Ovary (tissue), 9 donors: ENCODE results near the gene HOXC12. TPM values are rescaled to one million over a fixed set of nuclear protein-coding genes. Genes with fewer than 3 reads are reported as not detected.

Experiments
- DNase-seq, 5 donors: peaks; one replicate each; pipeline ENCODE4 v3.0.0-alpha.2; 2019 to 2020
- H3K27ac ChIP-seq, 2 donors: fragments of 200-600 bp; one replicate each; pipeline versions ENCODE4 v1.5.1 to v1.8.0; 2019 to 2022
- H3K27me3 ChIP-seq: fragments of 200-600 bp; one replicate; pipeline ENCODE4 v1.8.0; 2022
- H3K36me3 ChIP-seq: fragments of 200-600 bp; sonication (generic); one replicate; pipeline ENCODE4 v1.5.1; 2019
- H3K4me1 ChIP-seq: one replicate; pipeline ENCODE4 v1.8.1; 2013; ENCODE audit warnings: mild to moderate bottlenecking, moderate library complexity; ENCODE audit not compliant: insufficient read depth
- H3K4me3 ChIP-seq: fragments of 200-600 bp; sonication (generic); one replicate; pipeline ENCODE4 v1.5.1; 2017
- H3K9me3 ChIP-seq, 2 donors: fragments of 200-600 bp in 1 of 2; sonication (generic) in 1 of 2; one replicate each; pipeline versions ENCODE4 v1.5.1 to v1.8.1; 2013 to 2019; ENCODE audit warnings: mild to moderate bottlenecking in 1 of 2, moderate library complexity in 1 of 2
- CTCF ChIP-seq, 3 donors: fragments of 450-650 bp in 2 of 3; fragments of 200-600 bp in 1 of 3; IDR thresholded peaks; one replicate each; pipeline versions ENCODE4 v1.5.1 to v1.8.0; 2016 to 2022; ENCODE audit warnings: antibody characterized with exemption in 3 of 3, mild to moderate bottlenecking in 1 of 3
- EP300 ChIP-seq: sonication (generic); formaldehyde crosslinking; IDR thresholded peaks from one replicate; pipeline ENCODE4 v1.6.1; 2017; ENCODE audit warnings: antibody characterized with exemption
- POLR2A ChIP-seq: fragments of 450-650 bp; IDR thresholded peaks from one replicate; pipeline ENCODE4 v1.6.1; 2017; ENCODE audit warnings: antibody characterized with exemption, mild to moderate bottlenecking, moderate library complexity
- WGBS, 3 donors: extraction: QIAGEN DNeasy Blood & Tissue Kit in 1 of 3; methylation state at CpG; one replicate each; pipeline versions ENCODE4 v1.1.5 to v1.1.7; 2013 to 2017; 5-methylcytosine and 5-hydroxymethylcytosine counted together
- intact Hi-C, 4 donors: fragments of 100-400 bp; cut with DNase I; formaldehyde crosslinking; loops; one replicate each; pipeline versions ENCODE4 v1.11.0 to v1.15.1; 2022 to 2023
- polyA plus RNA-seq, 2 donors: library from polyadenylated mRNA; stranded (reverse); fragments of 200-250 nt in 1 of 2; fragments of 350-450 nt in 1 of 2; fragmentation: Illumina TruSeq in 1 of 2; extraction: RNeasy Lipid Tissue Mini Kit (QIAGEN cat#74804) in 1 of 2; gene quantifications; one replicate each; pipeline ENCODE4 v1.2.3, GENCODE V29; 2013 to 2014
- total RNA-seq, 7 donors: library from RNA; depleted of rRNA in 2 of 7; stranded (reverse); fragments of >200 nt in 2 of 7; fragmentation: NEBNext Ultra II Directional in 3 of 7; extraction: Animal tissue kit (Norgen Biotek cat#: 25700) in 3 of 7; gene quantifications; one replicate each; pipeline versions ENCODE4 v1.1.0 to v1.2.4, GENCODE V29; 2016 to 2023
- donor health status: DM: no; HTN: no; CAD: no; lungs with moderate emphysema.
- donor health status: DM: no; HTN: no; CAD: no.
- donor health status: Bipolar disorder and iron deficiency.
- donor health status: DM: yes; HTN: yes; CAD: no.
- donor health status: DM: no; HTN: no; CAD: no.
- donor health status: DM: yes; HTN: yes; CAD: no.

The HOXC12 gene
- total and polyA plus RNA-seq, 9 donors: not detected

GRCh38 chr12:53978477-53979356 lies 24.0 kb downstream of the HOXC12 start:
- Histone ChIP-seq H3K4me3 (no peak overlapping the region), H3K27me3 (no peaks in the 10 kb centered on the region), H3K9me3 (no peaks in the 10 kb centered on the region), H3K36me3 (no peaks in the 10 kb centered on the region), H3K4me1 (no peaks in the 10 kb centered on the region), H3K27ac (no peak overlapping the region)
- 23 to 43% (median 30%) methylated on average over 15 of the region's 15 CpGs for WGBS, 3 donors
- intact Hi-C loops: no loop called here
- TF ChIP-seq CTCF (IDR thresholded peaks at IDR 0.05) (no peak), EP300 (no peak), POLR2A (no peak)
- no peak for DNase-seq

- Histone ChIP-seq H3K9me3 (no peaks in the 10 kb centered on the region), H3K27ac (no peak overlapping the region), H3K36me3 (no peaks in the 10 kb centered on the region), H3K27me3 (no peaks in the 10 kb centered on the region), H3K4me1 (peaks cover 1% of the 10 kb centered on the region), H3K4me3 (no peak overlapping the region)
- intact Hi-C loops: loop anchor here in 2 of 4 donors (10.0 kb wide), 2 partner anchors 385 to 395 kb away; partner anchors contain the start of gene GPR84 (in 1 of the 2)
- DNase-seq: no peak
- TF ChIP-seq EP300: no peak
- TF ChIP-seq POLR2A: no peak
- TF ChIP-seq CTCF (IDR thresholded peaks at IDR 0.05): no peak
- WGBS, 3 donors: 45 to 71% (median 52%) methylated on average over 7 of the region's 7 CpGs
Measured at GRCh38 chr12:53980104-53980801, 25.6 kb downstream of the HOXC12 start.

DNA sequence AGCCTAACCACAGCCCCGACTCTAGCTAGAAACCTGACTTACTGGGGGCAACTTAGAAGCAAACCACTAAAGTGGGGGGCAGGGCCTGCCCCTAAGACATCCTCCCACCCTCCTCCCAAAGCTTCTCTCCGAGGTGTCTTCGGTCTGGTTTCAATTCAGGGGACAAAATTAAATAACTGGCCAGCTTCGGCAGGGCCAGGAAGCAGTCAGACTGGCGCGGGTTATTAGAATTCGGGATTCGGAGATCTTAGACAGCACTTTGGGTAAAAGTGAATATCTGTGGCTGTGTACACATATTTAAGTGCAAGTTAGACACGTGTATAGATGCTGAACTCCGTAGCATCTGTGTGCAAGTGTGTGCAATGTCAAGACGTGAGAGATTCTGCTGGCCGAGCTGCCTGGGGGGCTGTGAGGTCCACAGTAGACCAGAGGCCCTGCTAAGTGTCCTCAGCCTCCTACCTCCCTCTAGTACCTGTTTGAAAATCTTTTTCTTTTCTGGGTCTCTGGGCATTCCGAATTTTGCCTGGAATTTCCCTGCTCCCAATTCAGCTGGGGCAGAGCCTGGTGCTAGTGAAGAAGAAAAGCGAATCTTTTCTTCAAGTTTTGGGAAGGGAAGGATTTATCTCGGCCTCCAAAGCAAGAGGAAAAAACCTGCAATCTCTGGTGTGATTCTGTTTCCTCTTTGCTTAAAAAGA lies 26.2 kb downstream of the HOXC12 start:
- no peaks in the 10 kb centered on the region for H3K9me3 ChIP-seq
- 55 to 83% (median 56%) methylated on average over 15 of the region's 15 CpGs for WGBS, 3 donors
- intact Hi-C loops: loop anchor here in 2 of 4 donors (10.0 kb wide), 2 partner anchors 384 to 394 kb away; partner anchors contain the start of gene GPR84 (in 1 of the 2)
- no peak for DNase-seq
- TF ChIP-seq EP300: no peak
- no peak overlapping the region for H3K4me3 ChIP-seq
- peaks cover 4% of the 10 kb centered on the region for H3K4me1 ChIP-seq
- no peak overlapping the region for H3K27ac ChIP-seq
- H3K27me3 ChIP-seq: peaks cover 2% of the 10 kb centered on the region
- no peaks in the 10 kb centered on the region for H3K36me3 ChIP-seq

DNA sequence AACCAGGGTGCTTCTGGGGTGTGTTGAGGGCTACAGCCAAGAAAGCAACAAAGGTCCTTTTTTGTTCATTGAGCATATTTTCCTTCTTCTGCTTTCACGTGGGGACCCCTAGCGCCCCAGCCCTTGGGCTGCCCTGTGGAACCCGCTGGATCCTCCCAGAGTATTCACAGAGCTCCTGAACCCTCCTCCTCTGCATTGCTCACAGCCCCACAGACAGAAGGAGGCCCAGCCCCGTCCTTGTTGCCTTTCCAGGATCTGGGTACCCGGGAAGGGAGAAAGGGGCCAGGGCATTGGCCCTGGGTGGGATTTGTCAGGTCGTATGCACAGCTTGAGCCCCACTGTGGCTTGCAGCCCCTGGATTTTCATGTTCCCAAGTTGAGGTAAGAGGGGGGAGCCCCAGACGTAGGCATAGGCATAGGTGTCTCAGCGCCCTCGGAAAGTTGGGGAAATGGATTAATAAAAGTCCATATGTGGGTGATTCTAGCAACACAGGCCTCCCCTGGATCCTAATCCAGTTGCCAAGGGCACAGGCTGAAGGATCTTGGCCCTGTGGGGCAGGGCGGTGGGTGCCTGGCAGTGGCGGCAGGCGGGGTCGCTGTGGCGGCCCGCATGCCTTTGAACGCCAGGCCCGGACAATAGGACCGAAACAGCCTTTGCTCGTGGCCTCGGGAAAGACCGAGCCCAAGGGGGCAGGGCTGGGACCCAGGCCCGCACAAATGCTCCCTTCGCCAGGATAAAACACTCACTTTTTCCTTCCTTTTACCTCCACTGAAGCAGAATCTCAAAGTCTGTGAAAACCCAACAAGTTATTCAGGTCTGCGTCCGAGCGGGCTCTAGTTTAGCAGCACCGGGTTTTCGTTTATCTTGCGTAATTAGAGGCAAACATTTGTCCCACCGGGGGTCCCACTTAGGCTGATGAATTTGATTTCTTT lies 27.2 kb downstream of the HOXC12 start:
- H3K9me3 ChIP-seq: no peaks in the 10 kb centered on the region
- H3K4me3 ChIP-seq: no peak overlapping the region
- no peak for DNase-seq
- H3K27ac ChIP-seq: no peak overlapping the region
- H3K4me1 ChIP-seq: peaks cover 4% of the 10 kb centered on the region
- no peaks in the 10 kb centered on the region for H3K36me3 ChIP-seq
- intact Hi-C loops: loop anchor here in 2 of 4 donors (10.0 kb wide), 2 partner anchors 383 to 393 kb away; partner anchors contain the start of gene GPR84 (in 1 of the 2)
- TF ChIP-seq EP300 (no peak), POLR2A (no peak), CTCF (IDR thresholded peaks at IDR 0.05) (no peak)
- peaks cover 2% of the 10 kb centered on the region for H3K27me3 ChIP-seq
- WGBS, 3 donors: 28 to 74% (median 42%) methylated on average over 30 of the region's 30 CpGs
